Measurements from ENCODE around the gene LRMDA.

DNA sequence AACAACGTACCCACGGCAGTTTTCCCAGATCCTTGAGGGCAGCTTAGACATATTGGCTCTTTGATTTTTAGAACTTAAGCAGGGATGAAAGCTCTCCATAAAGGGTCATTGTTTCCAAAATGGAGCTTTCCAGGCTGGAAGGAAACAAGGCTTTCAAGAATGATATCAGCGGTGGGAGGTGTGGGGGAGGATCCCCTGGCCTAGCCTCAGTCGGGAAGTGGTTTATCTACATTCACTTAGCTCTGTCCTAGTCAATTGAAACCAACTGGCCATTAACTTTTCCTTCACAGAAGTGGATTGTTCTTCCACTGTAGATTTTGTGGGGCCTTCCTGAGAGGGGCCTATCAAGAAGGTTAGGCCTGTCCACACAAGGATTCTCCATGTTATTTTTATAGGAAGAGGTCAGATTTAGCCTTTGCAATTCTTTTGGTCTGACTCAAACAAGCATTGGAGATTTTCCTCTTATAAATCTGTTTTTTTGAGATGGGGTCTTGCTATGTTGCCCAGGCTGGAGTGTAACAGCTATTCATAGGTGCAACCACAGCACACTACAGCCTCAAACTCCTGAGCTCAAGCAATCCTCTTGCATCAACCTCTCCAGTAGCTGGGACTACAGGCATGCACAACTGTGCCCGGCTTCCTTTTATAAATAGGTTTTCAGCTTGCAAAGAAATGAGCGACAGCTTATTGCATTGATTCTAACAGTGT lies 343.5 kb downstream of the LRMDA start:
- TF ChIP-seq, protein P1, sequence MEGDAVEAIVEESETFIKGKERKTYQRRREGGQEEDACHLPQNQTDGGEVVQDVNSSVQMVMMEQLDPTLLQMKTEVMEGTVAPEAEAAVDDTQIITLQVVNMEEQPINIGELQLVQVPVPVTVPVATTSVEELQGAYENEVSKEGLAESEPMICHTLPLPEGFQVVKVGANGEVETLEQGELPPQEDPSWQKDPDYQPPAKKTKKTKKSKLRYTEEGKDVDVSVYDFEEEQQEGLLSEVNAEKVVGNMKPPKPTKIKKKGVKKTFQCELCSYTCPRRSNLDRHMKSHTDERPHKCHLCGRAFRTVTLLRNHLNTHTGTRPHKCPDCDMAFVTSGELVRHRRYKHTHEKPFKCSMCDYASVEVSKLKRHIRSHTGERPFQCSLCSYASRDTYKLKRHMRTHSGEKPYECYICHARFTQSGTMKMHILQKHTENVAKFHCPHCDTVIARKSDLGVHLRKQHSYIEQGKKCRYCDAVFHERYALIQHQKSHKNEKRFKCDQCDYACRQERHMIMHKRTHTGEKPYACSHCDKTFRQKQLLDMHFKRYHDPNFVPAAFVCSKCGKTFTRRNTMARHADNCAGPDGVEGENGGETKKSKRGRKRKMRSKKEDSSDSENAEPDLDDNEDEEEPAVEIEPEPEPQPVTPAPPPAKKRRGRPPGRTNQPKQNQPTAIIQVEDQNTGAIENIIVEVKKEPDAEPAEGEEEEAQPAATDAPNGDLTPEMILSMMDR (IDR thresholded peaks at IDR 0.05), result no peak
- TF ChIP-seq POLR2A (IDR thresholded peaks at IDR 0.05), result no peak
